HCT116 (cell line): ENCODE measurements around the gene SLC13A4. TPM values are rescaled to one million over a fixed set of nuclear protein-coding genes. Genes with fewer than 3 reads are reported as not detected.

Source experiments
- ATAC-seq: fragments of 200-7000 bp; cut with Tn5 transposase; 2 replicates; pipeline ENCODE4 v1.9.1; 2020; ENCODE audit warnings: mild to moderate bottlenecking, moderate library complexity
- BruUV-seq: library from RNA; stranded (reverse); fragments of 400-500 nt; replicated peaks from 2 replicates; lab custom pipeline; 2021; lab: Mats Ljungman, UMichigan
- CTCF ChIA-PET: fragments of 300-600 bp; sonication (Branson Sonifier 250); formaldehyde crosslinking; loops from one replicate; lab custom pipeline; 2021; ENCODE audit warnings: antibody characterized with exemption; lab: Charles Lee
- POLR2A ChIA-PET: fragments of 300-600, 350-600 bp; sonication (Branson Sonifier 250); formaldehyde crosslinking; loops from one replicate; lab custom pipeline; 2021; ENCODE audit warnings: antibody characterized with exemption; lab: Charles Lee
- RAD21 ChIA-PET, 2 experiments: fragments of 300-600 bp; sonication (Branson Sonifier 250); formaldehyde crosslinking; loops; one replicate each; lab custom pipeline; 2023; ENCODE audit warnings: low total read pairs in 2 of 2; ENCODE audit not compliant: uncharacterized antibody in 2 of 2, unreplicated experiment in 2 of 2, low non-redundant PET in 1 of 2; lab: Charles Lee
- DNase-seq: peaks from one replicate; pipeline ENCODE4 v3.0.0-alpha.2; 2010; ENCODE audit warnings: low read depth, low spot score
- H2AFZ ChIP-seq: fragments of 200-600 bp; shearing (Covaris generic), sonication (generic); 2 replicates; pipeline ENCODE4 v1.6.1; 2017; ENCODE audit warnings: low read depth, mixed run types, mixed read lengths, antibody characterized with exemption, low read length; ENCODE audit not compliant: poor library complexity, severe bottlenecking
- H3K27ac ChIP-seq: 2 replicates; pipeline ENCODE4 v1.5.1; 2012; ENCODE audit warnings: low read depth, low read length
- H3K27me3 ChIP-seq: fragments of 200-600 bp; sonication (generic); 2 replicates; pipeline ENCODE4 v1.6.1; 2016; ENCODE audit warnings: mixed run types, low read length, mixed read lengths; ENCODE audit not compliant: insufficient read depth
- H3K36me3 ChIP-seq, 2 experiments: fragments of 200-500 bp in 1 of 2; fragments of 200-600 bp in 1 of 2; sonication (Bioruptor generic) in 1 of 2; sonication (generic) in 1 of 2; 2 replicates each; pipeline versions ENCODE4 v1.5.1 to v1.6.1; 2014 to 2016; ENCODE audit warnings: low read length in 2 of 2, inconsistent platforms in 1 of 2, mixed read lengths in 1 of 2, mixed run types in 1 of 2; ENCODE audit not compliant: insufficient read depth in 2 of 2, control insufficient read depth in 1 of 2
- H3K4me1 ChIP-seq, 2 experiments: fragments of 200-600 bp in 1 of 2; sonication (generic) in 1 of 2; 2 replicates each; pipeline versions ENCODE4 v1.5.1 to v1.6.1; 2012 to 2017; ENCODE audit warnings: low read length in 2 of 2, inconsistent platforms in 1 of 2, mild to moderate bottlenecking in 1 of 2, mixed read lengths in 1 of 2, mixed run types in 1 of 2, moderate library complexity in 1 of 2; ENCODE audit not compliant: insufficient read depth in 2 of 2, control insufficient read depth in 1 of 2
- H3K4me2 ChIP-seq: fragments of 200-600 bp; sonication (generic); 2 replicates; pipeline ENCODE4 v1.6.1; 2017; ENCODE audit warnings: mixed run types, low read length, mixed read lengths
- H3K4me3 ChIP-seq, 2 experiments: fragments of 200-600 bp in 1 of 2; sonication (generic) in 1 of 2; replicated peaks in 1 of 2; 2 replicates each; pipeline ENCODE4 v1.5.1; 2011 to 2016; ENCODE audit warnings: low read length in 2 of 2, control low read depth in 1 of 2, low read depth in 1 of 2, mild to moderate bottlenecking in 1 of 2, mixed read lengths in 1 of 2, mixed run types in 1 of 2
- H3K79me2 ChIP-seq: fragments of 200-600 bp; sonication (generic); 2 replicates; pipeline ENCODE4 v1.6.1; 2017; ENCODE audit warnings: mild to moderate bottlenecking, mixed run types, low read length, moderate library complexity, mixed read lengths; ENCODE audit not compliant: insufficient read depth
- H3K9ac ChIP-seq: fragments of 200-600 bp; sonication (generic); 2 replicates; pipeline ENCODE4 v1.6.1; 2016; ENCODE audit warnings: low read length, mixed read lengths
- H3K9me2 ChIP-seq: fragments of 200-600 bp; sonication (generic), shearing (Covaris generic); 2 replicates; pipeline ENCODE4 v1.6.1; 2017; ENCODE audit warnings: mixed run types, mild to moderate bottlenecking, moderate library complexity; ENCODE audit not compliant: insufficient read depth
- H3K9me3 ChIP-seq, 2 experiments: fragments of 200-500 bp in 1 of 2; fragments of 200-600 bp in 1 of 2; sonication (Bioruptor generic) in 1 of 2; sonication (generic) in 1 of 2; 2 replicates each; pipeline ENCODE4 v1.6.1; 2014 to 2017; ENCODE audit warnings: low read length in 2 of 2, mixed read lengths in 2 of 2, inconsistent platforms in 1 of 2, low read depth in 1 of 2, mild to moderate bottlenecking in 1 of 2, mixed run types in 1 of 2, moderate library complexity in 1 of 2; ENCODE audit not compliant: control insufficient read depth in 1 of 2, insufficient read depth in 1 of 2
- H4K20me1 ChIP-seq: fragments of 200-600 bp; sonication (generic), shearing (Covaris generic); 2 replicates; pipeline ENCODE4 v1.6.1; 2017; ENCODE audit warnings: mixed run types, mild to moderate bottlenecking, moderate library complexity; ENCODE audit not compliant: insufficient read depth
- CBX3 ChIP-seq: IDR thresholded peaks from 2 replicates; pipeline ENCODE4 v1.6.1; 2012; ENCODE audit warnings: low read depth
- EGR1 ChIP-seq: IDR thresholded peaks from 2 replicates; pipeline ENCODE4 v1.6.1; 2012; ENCODE audit warnings: low read depth
- ELF1 ChIP-seq: IDR thresholded peaks from 2 replicates; pipeline ENCODE4 v1.6.1; 2012; ENCODE audit warnings: low read depth, borderline replicate concordance
- EZH2 ChIP-seq: fragments of 200-600 bp; sonication (generic); IDR thresholded peaks from 2 replicates; pipeline ENCODE4 v1.6.1; 2017; ENCODE audit warnings: antibody characterized with exemption, mixed run types
- EZH2phosphoT487 ChIP-seq: fragments of 200-600 bp; IDR thresholded peaks from 2 replicates; pipeline ENCODE4 v1.6.1; 2018; ENCODE audit warnings: antibody characterized with exemption, borderline replicate concordance
- FOSL1 ChIP-seq: IDR thresholded peaks from 2 replicates; pipeline ENCODE4 v1.6.1; 2012; ENCODE audit warnings: low read depth
- JUND ChIP-seq: IDR thresholded peaks from 2 replicates; pipeline ENCODE4 v1.6.1; 2012
- POLR2AphosphoS5 ChIP-seq: IDR thresholded peaks from 2 replicates; pipeline ENCODE4 v1.6.1; 2011; ENCODE audit warnings: mild to moderate bottlenecking, low read depth, low read length, moderate library complexity
- RAD21 ChIP-seq: IDR thresholded peaks from 2 replicates; pipeline ENCODE4 v1.6.1; 2012; ENCODE audit warnings: low read depth, mild to moderate bottlenecking
- SIN3A ChIP-seq: IDR thresholded peaks from 2 replicates; pipeline ENCODE4 v1.6.1; 2012; ENCODE audit warnings: low read depth
- SP1 ChIP-seq: IDR thresholded peaks from 2 replicates; pipeline ENCODE4 v1.6.1; 2012; ENCODE audit warnings: low read depth
- TCF7L2 ChIP-seq: IDR thresholded peaks from 2 replicates; pipeline ENCODE4 v1.7.0; 2011; ENCODE audit warnings: borderline replicate concordance, inconsistent platforms; ENCODE audit not compliant: insufficient read depth, insufficient read length; ENCODE audit errors: extremely low read depth
- YY1 ChIP-seq: IDR thresholded peaks from 2 replicates; pipeline ENCODE4 v1.6.1; 2011; ENCODE audit warnings: low read length, low read depth, moderate library complexity, mild to moderate bottlenecking; ENCODE audit not compliant: insufficient replicate concordance; ENCODE audit errors: extremely low read depth
- ZFX ChIP-seq: fragments of 450-650 bp; IDR thresholded peaks from 2 replicates; pipeline ENCODE4 v1.6.1; 2017
- ZNF274 ChIP-seq: fragments of 200-500 bp; sonication (Bioruptor generic); IDR thresholded peaks from 2 replicates; pipeline ENCODE4 v1.6.1; 2014; ENCODE audit warnings: mild to moderate bottlenecking, low read depth, low read length, inconsistent platforms
- intact Hi-C: fragments of 100-400 bp; cut with micrococcal nuclease; formaldehyde crosslinking; loops from 2 replicates; pipeline ENCODE4 v1.10.0; 2022
- total RNA-seq: library from RNA; stranded (reverse); gene quantifications from one replicate; pipeline ENCODE4 v1.2.1, GENCODE V29; 2021; ENCODE audit not compliant: unreplicated experiment
- TF ChIP-seq, protein P1 (sequence below): IDR thresholded peaks from 2 replicates; pipeline ENCODE4 v1.6.1; 2012
- TF ChIP-seq, protein P2 (sequence below): IDR thresholded peaks from 2 replicates; pipeline ENCODE4 v1.6.1; 2012; ENCODE audit warnings: low read depth

SLC13A4 gene
- total RNA-seq, 1 experiment from 2014 or later = 0.30 TPM

DNA sequence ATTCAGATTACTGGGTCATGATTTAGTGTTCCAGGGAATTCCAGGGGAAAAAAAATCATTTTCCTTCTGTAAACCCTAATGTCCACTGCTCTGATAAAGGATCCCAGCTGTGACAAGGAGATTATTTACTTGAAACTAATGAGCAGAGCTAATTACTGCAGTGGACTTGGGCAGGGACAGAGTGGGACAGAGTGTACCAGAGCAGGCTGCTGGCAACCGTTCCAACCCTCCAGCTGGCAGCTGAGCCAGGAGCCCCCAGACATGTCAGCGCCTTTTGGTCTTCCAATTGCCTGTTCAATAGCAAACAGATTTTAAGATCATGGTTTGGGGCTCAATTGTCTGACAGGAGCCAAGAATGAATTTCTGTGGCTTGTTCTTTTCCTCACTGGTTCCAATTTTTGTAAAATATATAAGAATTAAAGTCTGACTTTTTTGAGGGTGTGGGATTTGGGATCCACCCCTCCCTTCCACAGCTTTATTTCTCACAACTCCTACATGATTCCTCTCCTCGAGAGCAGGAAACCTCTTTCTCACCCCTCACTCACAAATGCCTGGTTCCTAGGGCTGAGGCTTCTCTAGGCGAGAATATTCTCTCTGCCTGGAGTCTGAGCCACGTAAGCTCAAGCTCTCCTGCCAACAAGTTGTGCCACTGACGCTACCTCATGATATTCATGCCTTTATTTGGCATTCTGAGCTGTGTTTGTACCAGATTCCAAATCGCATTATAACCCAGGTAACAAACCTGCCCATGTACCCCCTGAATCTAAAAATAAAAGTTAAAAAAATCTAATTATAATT, 41.2 kb upstream of the SLC13A4 start:
- Histone ChIP-seq H3K9me2 (no peaks in the 10 kb centered on the region), H3K9me3 (no peaks in the 10 kb centered on the region), H3K4me1 (peaks cover 0 to 3% of the 10 kb centered on the region in 2 experiments; a peak in 2 of 4 replicates), H3K79me2 (no peaks in the 10 kb centered on the region), H3K27ac (no peak overlapping the region), H3K4me3 (no peak overlapping the region), H3K4me2 (no peak overlapping the region), H3K9ac (no peak overlapping the region), H4K20me1 (no peaks in the 10 kb centered on the region), H3K27me3 (no peaks in the 10 kb centered on the region), H2AFZ (no peak overlapping the region), H3K36me3 (no peaks in the 10 kb centered on the region)
- ChIA-PET POLR2A (no interaction called here), RAD21 (no interaction called here), CTCF (no interaction called here)
- intact Hi-C loops = no loop called here
- BruUV-seq = no TSS peak
- ATAC-seq = no peak
- DNase-seq = no peak
- no peak for TF ChIP-seq EZH2
- TF ChIP-seq YY1 = no peak
- TF ChIP-seq FOSL1 = no peak
- no peak for TF ChIP-seq POLR2AphosphoS5
- TF ChIP-seq EGR1 = no peak
- no peak for TF ChIP-seq TCF7L2
- TF ChIP-seq, protein P1, sequence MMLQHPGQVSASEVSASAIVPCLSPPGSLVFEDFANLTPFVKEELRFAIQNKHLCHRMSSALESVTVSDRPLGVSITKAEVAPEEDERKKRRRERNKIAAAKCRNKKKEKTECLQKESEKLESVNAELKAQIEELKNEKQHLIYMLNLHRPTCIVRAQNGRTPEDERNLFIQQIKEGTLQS = no peak
- no peak for TF ChIP-seq EZH2phosphoT487
- TF ChIP-seq ZFX = no peak
- no peak for TF ChIP-seq ELF1
- TF ChIP-seq ZNF274 = no peak
- TF ChIP-seq, protein P2, sequence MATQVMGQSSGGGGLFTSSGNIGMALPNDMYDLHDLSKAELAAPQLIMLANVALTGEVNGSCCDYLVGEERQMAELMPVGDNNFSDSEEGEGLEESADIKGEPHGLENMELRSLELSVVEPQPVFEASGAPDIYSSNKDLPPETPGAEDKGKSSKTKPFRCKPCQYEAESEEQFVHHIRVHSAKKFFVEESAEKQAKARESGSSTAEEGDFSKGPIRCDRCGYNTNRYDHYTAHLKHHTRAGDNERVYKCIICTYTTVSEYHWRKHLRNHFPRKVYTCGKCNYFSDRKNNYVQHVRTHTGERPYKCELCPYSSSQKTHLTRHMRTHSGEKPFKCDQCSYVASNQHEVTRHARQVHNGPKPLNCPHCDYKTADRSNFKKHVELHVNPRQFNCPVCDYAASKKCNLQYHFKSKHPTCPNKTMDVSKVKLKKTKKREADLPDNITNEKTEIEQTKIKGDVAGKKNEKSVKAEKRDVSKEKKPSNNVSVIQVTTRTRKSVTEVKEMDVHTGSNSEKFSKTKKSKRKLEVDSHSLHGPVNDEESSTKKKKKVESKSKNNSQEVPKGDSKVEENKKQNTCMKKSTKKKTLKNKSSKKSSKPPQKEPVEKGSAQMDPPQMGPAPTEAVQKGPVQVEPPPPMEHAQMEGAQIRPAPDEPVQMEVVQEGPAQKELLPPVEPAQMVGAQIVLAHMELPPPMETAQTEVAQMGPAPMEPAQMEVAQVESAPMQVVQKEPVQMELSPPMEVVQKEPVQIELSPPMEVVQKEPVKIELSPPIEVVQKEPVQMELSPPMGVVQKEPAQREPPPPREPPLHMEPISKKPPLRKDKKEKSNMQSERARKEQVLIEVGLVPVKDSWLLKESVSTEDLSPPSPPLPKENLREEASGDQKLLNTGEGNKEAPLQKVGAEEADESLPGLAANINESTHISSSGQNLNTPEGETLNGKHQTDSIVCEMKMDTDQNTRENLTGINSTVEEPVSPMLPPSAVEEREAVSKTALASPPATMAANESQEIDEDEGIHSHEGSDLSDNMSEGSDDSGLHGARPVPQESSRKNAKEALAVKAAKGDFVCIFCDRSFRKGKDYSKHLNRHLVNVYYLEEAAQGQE = no peak
- no peak for TF ChIP-seq JUND
- TF ChIP-seq SIN3A = no peak
- TF ChIP-seq CBX3 = no peak
- TF ChIP-seq RAD21 = no peak
- no peak for TF ChIP-seq SP1
